A549 (cell line): ENCODE measurements around the gene LHFPL5. TPM values are rescaled to one million over a fixed set of nuclear protein-coding genes. Genes with fewer than 3 reads are reported as not detected.

ENCODE experiments used
- ATAC-seq, 2 experiments: fragments of 200-7000 bp in 1 of 2; fragments of >200 bp in 1 of 2; cut with Nextera tagmentation in 1 of 2; cut with Tn5 transposase in 1 of 2; 3 replicates each; pipeline versions ENCODE4 v1.8.0 to v1.9.1; 2018 to 2020; ENCODE audit warnings: mild to moderate bottlenecking in 1 of 2, moderate library complexity in 1 of 2
- CTCF ChIA-PET: fragments of 300-600 bp; sonication (Branson Sonifier 250); formaldehyde crosslinking; extraction: SDS; loops from one replicate; lab custom pipeline; 2021; ENCODE audit warnings: antibody characterized with exemption, inconsistent platforms; lab: Yijun Ruan, JAX
- POLR2A ChIA-PET: fragments of 350-600 bp; formaldehyde crosslinking; extraction: SDS; loops from one replicate; lab custom pipeline; 2021; ENCODE audit warnings: antibody characterized with exemption, inconsistent platforms; lab: Yijun Ruan, JAX
- DNase-seq, 2 experiments: peaks; one replicate each; pipeline versions ENCODE4 v3.0.0 to v3.0.0-alpha.2; 2011 to 2016; ENCODE audit warnings: low read depth in 1 of 2, low spot score in 1 of 2
- FAIRE-seq: peaks from 2 replicates; lab custom pipeline; 2011; peaks lifted over from hg19 to GRCh38; lab: Jason Lieb, UNC
- H3K27ac ChIP-seq, 2 experiments: fragments of >200 bp; sonication (Bioruptor Twin); formaldehyde crosslinking; 3 replicates each; pipeline ENCODE4 v1.5.1; 2016 to 2017
- H3K4me1 ChIP-seq: fragments of >200 bp; sonication (Bioruptor Twin); formaldehyde crosslinking; 3 replicates; pipeline ENCODE4 v1.6.1; 2016
- H3K4me2 ChIP-seq: fragments of >200 bp; sonication (Bioruptor Twin); formaldehyde crosslinking; 3 replicates; pipeline ENCODE4 v1.6.1; 2016
- H3K4me3 ChIP-seq: fragments of >200 bp; sonication (Bioruptor Twin); formaldehyde crosslinking; 3 replicates; pipeline ENCODE4 v1.5.1; 2016
- H3K9me3 ChIP-seq: fragments of >200 bp; sonication (Bioruptor Twin); formaldehyde crosslinking; 3 replicates; pipeline ENCODE4 v1.6.1; 2016
- BHLHE40 ChIP-seq: IDR thresholded peaks from 2 replicates; pipeline ENCODE4 v1.6.1; 2012; ENCODE audit warnings: low read depth, low read length, inconsistent platforms
- CEBPB ChIP-seq, 2 experiments: fragments of >200 bp in 1 of 2; sonication (Bioruptor Twin) in 1 of 2; formaldehyde crosslinking in 1 of 2; IDR thresholded peaks; 2 replicates each; pipeline ENCODE4 v1.6.1; 2012 to 2016
- CHD2 ChIP-seq: fragments of 150-350 bp; IDR thresholded peaks from 2 replicates; pipeline ENCODE4 v1.6.1; 2014; ENCODE audit warnings: low read length; ENCODE audit not compliant: partially characterized antibody
- EHF ChIP-seq: fragments of 250-450 bp; sonication (Bioruptor Pico); IDR thresholded peaks from 2 replicates; pipeline ENCODE4 v1.5.0; 2020; ENCODE audit warnings: mild to moderate bottlenecking
- EHMT2 ChIP-seq: fragments of 200-600 bp; sonication (generic); IDR thresholded peaks from 2 replicates; pipeline ENCODE4 v1.6.1; 2016; ENCODE audit warnings: antibody characterized with exemption, low read depth, mild to moderate bottlenecking, moderate library complexity
- ELK1 ChIP-seq: fragments of 150-350 bp; IDR thresholded peaks from 2 replicates; pipeline ENCODE4 v1.6.1; 2014; ENCODE audit warnings: low read depth, mild to moderate bottlenecking, low read length
- EP300 ChIP-seq, 2 experiments: fragments of >200 bp; sonication (Bioruptor Twin); formaldehyde crosslinking; IDR thresholded peaks; 2 replicates in 1 of 2; 3 replicates in 1 of 2; pipeline ENCODE4 v1.6.1; 2016 to 2017
- ESRRA ChIP-seq: fragments of 150-350 bp; IDR thresholded peaks from 2 replicates; pipeline ENCODE4 v1.6.1; 2014; ENCODE audit warnings: mild to moderate bottlenecking, low read length, borderline replicate concordance
- FOSL2 ChIP-seq, 2 experiments: fragments of 450-650 bp in 1 of 2; fragments of >200 bp in 1 of 2; sonication (Bioruptor Twin) in 1 of 2; formaldehyde crosslinking; IDR thresholded peaks; 2 replicates each; pipeline versions ENCODE4 v1.5.0 to v1.6.1; 2016 to 2020; ENCODE audit warnings: mild to moderate bottlenecking in 1 of 2, moderate library complexity in 1 of 2
- GATA3 ChIP-seq: IDR thresholded peaks from 2 replicates; pipeline ENCODE4 v1.6.1; 2012; ENCODE audit warnings: borderline replicate concordance
- HDAC2 ChIP-seq: fragments of 200-600 bp; sonication (generic); IDR thresholded peaks from 2 replicates; pipeline ENCODE4 v1.6.1; 2016
- HOXB5 ChIP-seq: fragments of 250-450 bp; sonication (Bioruptor Pico); IDR thresholded peaks from 2 replicates; pipeline ENCODE4 v1.5.0; 2020; ENCODE audit warnings: mild to moderate bottlenecking, moderate library complexity
- JUNB ChIP-seq: fragments of >200 bp; sonication (Bioruptor Twin); formaldehyde crosslinking; IDR thresholded peaks from 2 replicates; pipeline ENCODE4 v1.6.1; 2016
- KDM5A ChIP-seq: fragments of 200-600 bp; sonication (generic); IDR thresholded peaks from 2 replicates; pipeline ENCODE4 v1.6.1; 2016; ENCODE audit warnings: antibody characterized with exemption, mild to moderate bottlenecking
- MAFK ChIP-seq: fragments of 450-650 bp; IDR thresholded peaks from 2 replicates; pipeline ENCODE4 v1.6.1; 2014; ENCODE audit not compliant: partially characterized antibody
- MAZ ChIP-seq: fragments of 150-350 bp; IDR thresholded peaks from 2 replicates; pipeline ENCODE4 v1.6.1; 2014; ENCODE audit warnings: antibody characterized with exemption, low read depth, low read length, borderline replicate concordance
- NFE2L2 ChIP-seq: fragments of 150-350 bp; conservative IDR thresholded peaks from 2 replicates; pipeline ENCODE4 v1.6.1; 2014; ENCODE audit warnings: low read length
- NR3C1 ChIP-seq: fragments of >200 bp; sonication (Bioruptor Twin); formaldehyde crosslinking; IDR thresholded peaks from 3 replicates; pipeline ENCODE4 v1.6.1; 2017
- PHF8 ChIP-seq: fragments of 200-600 bp; sonication (generic); IDR thresholded peaks from 2 replicates; pipeline ENCODE4 v1.6.1; 2016; ENCODE audit warnings: low read depth, mild to moderate bottlenecking, antibody characterized with exemption, moderate library complexity, borderline replicate concordance
- POLR2A ChIP-seq: IDR thresholded peaks from 2 replicates; pipeline ENCODE4 v1.6.1; 2012; ENCODE audit warnings: mild to moderate bottlenecking, low read length
- RCOR1 ChIP-seq: fragments of 150-350 bp; IDR thresholded peaks from 2 replicates; pipeline ENCODE4 v1.6.1; 2014; ENCODE audit warnings: antibody characterized with exemption, low read length, low read depth
- USF2 ChIP-seq: fragments of 450-650 bp; IDR thresholded peaks from 2 replicates; pipeline ENCODE4 v1.6.1; 2014; ENCODE audit warnings: antibody characterized with exemption
- ZC3H11A ChIP-seq: fragments of 450-650 bp; IDR thresholded peaks from 2 replicates; pipeline ENCODE4 v1.6.1; 2014; ENCODE audit warnings: antibody characterized with exemption, mild to moderate bottlenecking
- ZFP36 ChIP-seq: fragments of 450-650 bp; IDR thresholded peaks from 2 replicates; pipeline ENCODE4 v1.6.1; 2014; ENCODE audit warnings: borderline replicate concordance; ENCODE audit not compliant: partially characterized antibody
- ZNF302 ChIP-seq: fragments of 250-450 bp; sonication (Bioruptor Pico); IDR thresholded peaks from 2 replicates; pipeline ENCODE4 v1.9.0; 2021; ENCODE audit warnings: inconsistent platforms, mild to moderate bottlenecking, moderate library complexity
- ZSCAN20 ChIP-seq: fragments of 250-450 bp; sonication (Bioruptor Pico); IDR thresholded peaks from 2 replicates; pipeline ENCODE4 v1.8.0; 2022; ENCODE audit warnings: mild to moderate bottlenecking, moderate library complexity
- WGBS: methylation state at CpG from one replicate; pipeline ENCODE4 v1.1.6; 2017; ENCODE audit errors: missing lambda C conversion rate; 5-methylcytosine and 5-hydroxymethylcytosine counted together
- polyA plus RNA-seq, 4 experiments: library from polyadenylated mRNA; depleted of rRNA in 3 of 4; stranded (reverse); fragments of >200 nt; fragmentation: RNase III in 1 of 4; extraction: RNeasy Plus Mini Kit Qiagen cat#74134 plus additional on column Dnase treatment in 1 of 4; gene quantifications; 2 replicates in 3 of 4; 3 replicates in 1 of 4; pipeline ENCODE4 v1.2.3, GENCODE V29; 2011 to 2017

Gene LHFPL5
- polyA plus RNA-seq, 2 of the 4 experiments (the other 2 are of a cell fraction): 0.06 to 0.17 TPM

GRCh38 chr6:35795453-35796071, 9.6 kb upstream of the LHFPL5 start (continued):
- TF ChIP-seq ESRRA (no peak), EHMT2 (no peak), NR3C1 (no peak), HOXB5 (CRISPR knock-in tag) (no peak)

GRCh38 chr6:35796236-35796635, 8.9 kb upstream of the LHFPL5 start:
- TF ChIP-seq EP300 (IDR thresholded peaks at IDR 0.05) (no peak), HOXB5 (CRISPR knock-in tag) (no peak), USF2 (no peak), ELK1 (no peak), CEBPB (IDR thresholded peaks at IDR 0.05) (no peak), FOSL2 (IDR thresholded peaks at IDR 0.05) (no peak), FOSL2 (CRISPR knock-in tag; IDR thresholded peaks at IDR 0.05) (no peak), KDM5A (no peak), PHF8 (no peak), BHLHE40 (no peak), ZNF302 (CRISPR knock-in tag) (no peak), EHF (no peak), JUNB (no peak), ZSCAN20 (CRISPR knock-in tag) (no peak), ZC3H11A (no peak), ZFP36 (no peak)
- POLR2A ChIA-PET: no interaction called here
- CTCF ChIA-PET: interaction anchor here (0.6 to 1.4 kb wide), 2 partner anchors 9 to 11 kb away, joined by 3 to 5 read pairs; no protein-coding TSS in a partner anchor
- ATAC-seq (no peak), FAIRE-seq (no peak), DNase-seq (no peak)
- no peak overlapping the region for H3K4me2 ChIP-seq
- WGBS: 56% methylated on average over 4 of the region's 4 CpGs
- peaks cover 3% of the 10 kb centered on the region; the same call in 1 of the 3 replicates for H3K9me3 ChIP-seq
- H3K4me3 ChIP-seq: no peak overlapping the region
- no peaks in the 10 kb centered on the region for H3K4me1 ChIP-seq
- no peak overlapping the region for H3K27ac ChIP-seq

- Histone ChIP-seq H3K27ac (no peak overlapping the region), H3K4me1 (no peaks in the 10 kb centered on the region), H3K9me3 (no peaks in the 10 kb centered on the region), H3K4me3 (no peak overlapping the region), H3K4me2 (no peak overlapping the region)
- ChIA-PET POLR2A (no interaction called here), CTCF (no interaction called here)
- no peak for DNase-seq
- WGBS: 71% methylated on average over 8 of the region's 8 CpGs
- ATAC-seq: no peak; a peak in 1 of 6 replicates
- TF ChIP-seq GATA3 (no peak), NR3C1 (no peak), HDAC2 (no peak), ZC3H11A (no peak), NFE2L2 (no peak), POLR2A (no peak), MAFK (no peak), USF2 (no peak), CHD2 (no peak), MAZ (no peak), RCOR1 (no peak)
- FAIRE-seq: no peak
Observed at GRCh38 chr6:35797837-35798526, 7.2 kb upstream of the LHFPL5 start.
